WTC11 (cell line): ENCODE measurements around the gene MYH9. TPM values are rescaled to one million over a fixed set of nuclear protein-coding genes. Genes with fewer than 3 reads are reported as not detected.

Experiments
- ATAC-seq: fragments of 200-7000 bp; cut with Tn5 transposase; 2 replicates; pipeline ENCODE4 v1.10.0; 2021; ENCODE audit warnings: mild to moderate bottlenecking, moderate library complexity
- CTCF ChIA-PET: fragments of 300-600 bp; sonication (Branson Sonifier 250); formaldehyde crosslinking; loops from one replicate; lab custom pipeline; 2021; ENCODE audit warnings: antibody characterized with exemption; lab: Charles Lee
- POLR2A ChIA-PET: fragments of 350-600 bp; sonication (Branson Sonifier 250); formaldehyde crosslinking; loops from one replicate; lab custom pipeline; 2021; ENCODE audit warnings: antibody characterized with exemption; lab: Charles Lee
- DNase-seq: peaks from one replicate; pipeline ENCODE4 v3.0.0; 2021; ENCODE audit warnings: low spot score
- H3K27ac Mint-ChIP-seq: 2 replicates; pipeline ENCODE4 v1.8.0; 2021; ENCODE audit warnings: mixed read lengths
- H3K27me3 Mint-ChIP-seq: 2 replicates; pipeline ENCODE4 v1.8.0; 2021; ENCODE audit warnings: low read depth, mild to moderate bottlenecking, moderate library complexity, mixed read lengths
- H3K36me3 Mint-ChIP-seq: 2 replicates; pipeline ENCODE4 v1.8.0; 2021; ENCODE audit warnings: mixed read lengths
- H3K4me1 Mint-ChIP-seq: 2 replicates; pipeline ENCODE4 v1.8.0; 2022; ENCODE audit warnings: mixed read lengths
- H3K4me3 Mint-ChIP-seq: 2 replicates; pipeline ENCODE4 v1.8.0; 2021; ENCODE audit warnings: mild to moderate bottlenecking, moderate library complexity, mixed read lengths
- H3K9me3 Mint-ChIP-seq: 2 replicates; pipeline ENCODE4 v1.8.0; 2021; ENCODE audit warnings: mixed read lengths
- ARID4B ChIP-seq: sonication (generic); formaldehyde crosslinking; IDR thresholded peaks from 2 replicates; pipeline ENCODE4 v1.8.0; 2023; ENCODE audit warnings: missing genetic modification reagents, mild to moderate bottlenecking, borderline replicate concordance
- ATF2 ChIP-seq: sonication (generic); formaldehyde crosslinking; IDR thresholded peaks from 2 replicates; pipeline ENCODE4 v1.8.1; 2022; ENCODE audit warnings: low read depth, missing genetic modification reagents, borderline replicate concordance
- CREB1 ChIP-seq: sonication (generic); formaldehyde crosslinking; IDR thresholded peaks from 2 replicates; pipeline ENCODE4 v1.8.0; 2023; ENCODE audit warnings: mild to moderate bottlenecking, missing genetic modification reagents
- E2F5 ChIP-seq: sonication (generic); formaldehyde crosslinking; IDR thresholded peaks from 2 replicates; pipeline ENCODE4 v1.8.1; 2022; ENCODE audit warnings: mild to moderate bottlenecking, moderate library complexity, missing genetic modification reagents
- FOXJ3 ChIP-seq: sonication (generic); formaldehyde crosslinking; IDR thresholded peaks from 2 replicates; pipeline ENCODE4 v1.9.0; 2021; ENCODE audit warnings: missing genetic modification reagents, mild to moderate bottlenecking, borderline replicate concordance
- FOXP1 ChIP-seq: sonication (generic); formaldehyde crosslinking; IDR thresholded peaks from 2 replicates; pipeline ENCODE4 v1.8.0; 2022; ENCODE audit warnings: missing genetic modification reagents, mild to moderate bottlenecking, moderate library complexity, borderline replicate concordance
- GABPB1 ChIP-seq: sonication (generic); formaldehyde crosslinking; IDR thresholded peaks from 2 replicates; pipeline ENCODE4 v1.8.1; 2023; ENCODE audit warnings: mild to moderate bottlenecking, missing genetic modification reagents
- HMGA2 ChIP-seq: fragments of 250-450 bp; sonication (Bioruptor Pico); IDR thresholded peaks from 2 replicates; pipeline ENCODE4 v1.4.0; 2021; ENCODE audit warnings: mild to moderate bottlenecking, moderate library complexity
- HMGXB4 ChIP-seq: sonication (generic); formaldehyde crosslinking; IDR thresholded peaks from 2 replicates; pipeline ENCODE4 v1.8.1; 2023; ENCODE audit warnings: mild to moderate bottlenecking, moderate library complexity, missing genetic modification reagents
- JUN ChIP-seq: sonication (generic); formaldehyde crosslinking; IDR thresholded peaks from 2 replicates; pipeline ENCODE4 v1.8.0; 2023; ENCODE audit warnings: mild to moderate bottlenecking, missing genetic modification reagents
- MLX ChIP-seq: sonication (generic); formaldehyde crosslinking; IDR thresholded peaks from 2 replicates; pipeline ENCODE4 v1.8.1; 2023; ENCODE audit warnings: mild to moderate bottlenecking, missing genetic modification reagents, moderate library complexity
- NFE2L1 ChIP-seq: sonication (generic); formaldehyde crosslinking; IDR thresholded peaks from 2 replicates; pipeline ENCODE4 v1.8.1; 2023; ENCODE audit warnings: missing genetic modification reagents
- SMAD4 ChIP-seq: sonication (generic); formaldehyde crosslinking; IDR thresholded peaks from 2 replicates; pipeline ENCODE4 v1.8.0; 2022; ENCODE audit warnings: mild to moderate bottlenecking, missing genetic modification reagents
- ZNF281 ChIP-seq: sonication (generic); formaldehyde crosslinking; IDR thresholded peaks from 2 replicates; pipeline ENCODE4 v1.8.0; 2023; ENCODE audit warnings: mild to moderate bottlenecking, missing genetic modification reagents
- ZNF425 ChIP-seq: fragments of 250-450 bp; sonication (Bioruptor Pico); conservative IDR thresholded peaks from 2 replicates; pipeline ENCODE4 v1.9.0; 2021; ENCODE audit warnings: mild to moderate bottlenecking
- total RNA-seq: library from RNA; stranded (reverse); gene quantifications from 3 replicates; pipeline ENCODE4 v1.2.3, GENCODE V29; 2021

Gene MYH9
- total RNA-seq, 1 experiment from 2014 or later = 277 TPM

GRCh38 chr22:36355362-36355761, 32.4 kb downstream of the MYH9 start:
- no peaks in the 10 kb centered on the region for H3K9me3 Mint-ChIP-seq
- H3K4me1 Mint-ChIP-seq = peaks cover 83% of the 10 kb centered on the region
- no peak for ATAC-seq
- H3K27me3 Mint-ChIP-seq = no peaks in the 10 kb centered on the region
- TF ChIP-seq CREB1 (CRISPR knock-in tag) = no peak
- no peak for TF ChIP-seq NFE2L1 (CRISPR knock-in tag)
- no peak for TF ChIP-seq MLX (CRISPR knock-in tag)
- no peak for TF ChIP-seq ATF2 (CRISPR knock-in tag)
- no peak for TF ChIP-seq JUN (CRISPR knock-in tag)
- no peak for TF ChIP-seq SMAD4
- TF ChIP-seq HMGA2 (CRISPR knock-in tag) = no peak
- no peak for TF ChIP-seq FOXP1 (CRISPR knock-in tag)
- TF ChIP-seq ARID4B (CRISPR knock-in tag) = no peak
- TF ChIP-seq E2F5 (CRISPR knock-in tag) = no peak
- no peak for TF ChIP-seq FOXJ3
- no peak for TF ChIP-seq ZNF281 (CRISPR knock-in tag)
- TF ChIP-seq GABPB1 = no peak
- TF ChIP-seq HMGXB4 (CRISPR knock-in tag) = no peak
- no peak for TF ChIP-seq ZNF425
- TF ChIP-seq, all 79 proteins: peak for 0
- Mint-ChIP-seq H3K4me3 (no peak overlapping the region), H3K27ac (peak overlapping the region; percentile 95), H3K36me3 (no peaks in the 10 kb centered on the region; the same call in 1 of the 2 replicates)
- POLR2A ChIA-PET = interaction anchor here (0.6 to 2.3 kb wide), 5 partner anchors 10 to 76 kb away, joined by 3 to 5 read pairs (median 3); partner anchors contain the start of gene MYH9
- CTCF ChIA-PET = interaction anchor here (1.1 kb wide), 1 partner anchor 10 kb away, joined by 3 read pairs; no protein-coding TSS in a partner anchor
- no peak for DNase-seq
